Measurements from ENCODE around the gene TRIM2.

The TRIM2 gene

GRCh38 chr4:153217440-153217839 is 13.2 kb downstream of the TRIM2 start:
- intact Hi-C loops (cut with DNase I): no loop called here
- DNase-seq: no peak

GRCh38 chr4:153218961-153219360 is 14.7 kb downstream of the TRIM2 start:
- intact Hi-C loops (cut with DNase I): no loop called here
- DNase-seq: peak in 1 of 42 donors; percentile 12

GRCh38 chr4:153220682-153221395 is 16.6 kb downstream of the TRIM2 start:
- peak in 1 of 42 donors; percentile 31 for DNase-seq
- intact Hi-C loops (cut with DNase I): loop anchor here (5.0 kb wide), 1 partner anchor 69 kb away; no protein-coding TSS in a partner anchor

- DNase-seq: peak; percentile 33 to 88 (median 65)
- intact Hi-C loops (cut with DNase I): loop anchor here (5.0 kb wide), 1 partner anchor 70 kb away; no protein-coding TSS in a partner anchor
Measured at GRCh38 chr4:153221783-153222706, 17.8 kb downstream of the TRIM2 start.

- peak in 41 of 42 donors; percentile 35 to 84 (median 66) for DNase-seq
- intact Hi-C loops (cut with DNase I): loop anchor here (5.0 kb wide), 1 partner anchor 71 kb away; no protein-coding TSS in a partner anchor
Measured at GRCh38 chr4:153222707-153223426, 18.6 kb downstream of the TRIM2 start.

- intact Hi-C loops (cut with DNase I): loop anchor here (5.0 kb wide), 1 partner anchor 71 kb away; no protein-coding TSS in a partner anchor
- DNase-seq: peak in 2 of 42 donors; percentile 12 to 51
Measured at GRCh38 chr4:153223427-153223801, 19.2 kb downstream of the TRIM2 start.

- intact Hi-C loops (cut with DNase I): loop anchor here (5.0 kb wide), 1 partner anchor 72 kb away; no protein-coding TSS in a partner anchor
- DNase-seq: peak in 5 of 42 donors; percentile 39 to 71 (median 48)
Measured at GRCh38 chr4:153223930-153224329, 19.7 kb downstream of the TRIM2 start.

- no peak for DNase-seq
- intact Hi-C loops (cut with DNase I): loop anchor here (5.0 kb wide), 1 partner anchor 72 kb away; no protein-coding TSS in a partner anchor
Measured at GRCh38 chr4:153224474-153224873, 20.2 kb downstream of the TRIM2 start.

GRCh38 chr4:153227469-153228075 is 23.3 kb downstream of the TRIM2 start:
- intact Hi-C loops (cut with DNase I): no loop called here
- DNase-seq: peak in 1 of 42 donors; percentile 44

- intact Hi-C loops (cut with DNase I): no loop called here
- DNase-seq: peak in 12 of 42 donors; percentile 31 to 86 (median 56)
Measured at GRCh38 chr4:153228512-153229140, 24.4 kb downstream of the TRIM2 start.

- intact Hi-C loops (cut with DNase I): no loop called here
- no peak for DNase-seq
Measured at GRCh38 chr4:153229545-153229944, 25.3 kb downstream of the TRIM2 start.

- DNase-seq: peak in 3 of 42 donors; percentile 19 to 48 (median 28)
- intact Hi-C loops (cut with DNase I): no loop called here
Measured at GRCh38 chr4:153232768-153233167, 28.5 kb downstream of the TRIM2 start.

- peak in 1 of 42 donors; percentile 39 for DNase-seq
Measured at GRCh38 chr4:153233761-153234371, 29.6 kb downstream of the TRIM2 start.

GRCh38 chr4:153234885-153235284 is 30.6 kb downstream of the TRIM2 start:
- peak in 1 of 42 donors; percentile 34 for DNase-seq
- intact Hi-C loops (cut with DNase I): no loop called here

More at GRCh38 chr4:153233761-153234371, 29.6 kb downstream of the TRIM2 start:
- intact Hi-C loops (cut with DNase I): no loop called here

- peak in 1 of 42 donors; percentile 8 for DNase-seq
- intact Hi-C loops (cut with DNase I): no loop called here
Measured at GRCh38 chr4:153238135-153238919, 34.1 kb downstream of the TRIM2 start.

GRCh38 chr4:153239409-153239808 is 35.2 kb downstream of the TRIM2 start:
- intact Hi-C loops (cut with DNase I): no loop called here
- no peak for DNase-seq

GRCh38 chr4:153241295-153241694 is 37.1 kb downstream of the TRIM2 start:
- DNase-seq: peak in 1 of 42 donors; percentile 42
- intact Hi-C loops (cut with DNase I): loop anchor here (10.0 kb wide), 1 partner anchor 84 kb away; no protein-coding TSS in a partner anchor

Data from head of caudate nucleus (tissue), 42 donors.